Thymus (tissue), 11 donors: Measurements from ENCODE around the gene LYAR. TPM values are rescaled to one million over a fixed set of nuclear protein-coding genes. Genes with fewer than 3 reads are reported as not detected.
A peak's percentile ranks its signal among the peaks of the same experiment; 100 is the strongest.
"Not testable (repeated sequence)": the region's sequence is repeated elsewhere in the genome, so short reads cannot be mapped to it uniquely, and the experiment has no call there.

ENCODE experiments used
- DNase-seq, 9 donors: peaks; one replicate each; pipeline ENCODE4 v3.0.0-alpha.2; 2013; ENCODE audit warnings: low spot score in 9 of 9, low read depth in 6 of 9, missing footprints in 1 of 9
- H3K27ac ChIP-seq, 2 donors: one replicate each; pipeline ENCODE4 v1.5.1; 2013; ENCODE audit warnings: control low read depth in 1 of 2, low read depth in 1 of 2, low read length in 1 of 2, mild to moderate bottlenecking in 1 of 2, moderate library complexity in 1 of 2
- H3K27me3 ChIP-seq, 2 donors: one replicate each; pipeline ENCODE4 v1.5.1; 2013; ENCODE audit warnings: low read length in 1 of 2; ENCODE audit not compliant: control insufficient read depth in 2 of 2, insufficient read depth in 1 of 2
- H3K36me3 ChIP-seq, 2 donors: one replicate each; pipeline ENCODE4 v1.5.1; 2013; ENCODE audit warnings: low read length in 1 of 2, mild to moderate bottlenecking in 1 of 2, moderate library complexity in 1 of 2; ENCODE audit not compliant: control insufficient read depth in 2 of 2, insufficient read depth in 2 of 2
- H3K4me1 ChIP-seq, 2 donors: one replicate each; pipeline ENCODE4 v1.5.1; 2013; ENCODE audit warnings: low read length in 2 of 2; ENCODE audit not compliant: control insufficient read depth in 2 of 2, insufficient read depth in 2 of 2
- H3K4me3 ChIP-seq, 2 donors: one replicate each; pipeline ENCODE4 v1.5.1; 2013; ENCODE audit warnings: low read length in 2 of 2, control low read depth in 1 of 2, mild to moderate bottlenecking in 1 of 2
- H3K9me3 ChIP-seq, 2 donors: one replicate each; pipeline ENCODE4 v1.5.1; 2013; ENCODE audit warnings: low read length in 1 of 2, mild to moderate bottlenecking in 1 of 2; ENCODE audit not compliant: control insufficient read depth in 2 of 2, insufficient read depth in 1 of 2
- WGBS: extraction: QIAGEN DNeasy Blood & Tissue Kit; methylation state at CpG from one replicate; pipeline ENCODE4 v1.1.7; 2013; 5-methylcytosine and 5-hydroxymethylcytosine counted together
- polyA plus RNA-seq: library from polyadenylated mRNA; stranded (reverse); fragments of 200-250 nt; gene quantifications from one replicate; pipeline ENCODE4 v1.2.3, GENCODE V29; 2013
- total RNA-seq: library from RNA; stranded (reverse); fragments of 120-200 nt; gene quantifications from one replicate; pipeline ENCODE4 v1.2.4, GENCODE V29; 2013
- donor health status: healthy.

Gene LYAR
- total and polyA plus RNA-seq, 2 donors: 15.3 to 29.5 TPM

DNA sequence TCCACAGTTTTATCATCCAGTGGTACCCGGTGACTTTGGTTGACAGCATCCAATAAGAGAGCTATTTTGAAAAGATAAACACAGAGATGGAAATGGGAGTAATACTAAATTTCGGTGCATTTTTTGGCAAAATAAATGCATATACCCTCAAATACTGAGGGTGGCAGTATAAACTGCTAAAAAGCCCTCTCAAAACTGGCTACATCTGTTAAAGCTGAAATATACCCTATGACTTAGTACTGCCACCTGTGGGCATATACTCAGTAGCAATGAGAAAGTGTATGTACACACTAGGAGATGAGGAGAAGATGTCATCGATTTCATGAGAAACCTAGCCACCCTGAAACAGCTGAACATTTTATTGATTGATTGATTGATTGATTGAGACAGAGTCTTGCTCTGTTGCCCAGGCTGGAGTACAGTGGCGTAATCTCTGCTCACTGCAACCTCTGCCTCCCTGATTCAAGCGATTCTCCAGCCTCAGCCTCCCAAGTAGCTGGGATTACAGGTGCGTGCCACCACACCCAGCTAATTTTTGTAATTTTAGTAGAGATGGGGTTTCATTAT lies 29.7 kb downstream of the LYAR start:
- H3K4me3 ChIP-seq: no peak overlapping the region
- H3K9me3 ChIP-seq: no peaks in the 10 kb centered on the region
- no peak overlapping the region for H3K27ac ChIP-seq
- WGBS: 73% methylated on average over 6 of the region's 6 CpGs
- H3K36me3 ChIP-seq: no peaks in the 10 kb centered on the region
- H3K4me1 ChIP-seq: no peaks in the 10 kb centered on the region
- no peaks in the 10 kb centered on the region for H3K27me3 ChIP-seq
- DNase-seq: peak in 5 of 9 donors; percentile 1 to 67 (median 21)

DNA sequence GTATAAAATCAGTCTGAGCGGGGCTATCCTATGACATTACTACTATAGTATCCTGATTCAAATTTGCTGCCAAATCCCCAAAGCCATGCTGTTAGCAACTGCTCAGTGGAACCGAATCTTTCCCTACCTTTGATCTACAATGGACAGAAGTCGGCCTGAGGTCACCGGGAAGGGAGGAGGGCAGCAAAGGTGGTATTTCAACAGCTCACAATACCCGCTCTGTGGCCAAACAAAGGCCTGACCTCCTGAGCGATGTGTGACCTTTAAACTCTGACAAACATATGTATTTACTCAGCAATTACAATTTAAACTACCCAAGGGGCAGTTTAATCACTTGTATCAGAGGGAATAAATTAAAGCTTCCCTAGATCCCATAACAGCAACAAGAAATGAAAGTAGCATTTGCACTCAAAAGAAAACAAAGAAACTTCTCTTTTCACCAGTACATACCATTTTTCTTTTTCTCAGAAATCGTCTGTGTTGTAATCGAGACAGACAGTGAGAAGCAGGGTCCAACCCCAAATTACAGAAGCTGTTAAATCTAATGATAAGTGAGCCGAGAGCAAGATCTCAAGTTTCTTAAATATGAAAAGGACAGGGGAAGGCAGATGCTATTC lies 30.4 kb downstream of the LYAR start:
- H3K36me3 ChIP-seq: no peaks in the 10 kb centered on the region
- peaks cover 0 to 2% of the 10 kb centered on the region in 2 donors for H3K27me3 ChIP-seq
- H3K27ac ChIP-seq: no peak overlapping the region
- no peaks in the 10 kb centered on the region for H3K9me3 ChIP-seq
- DNase-seq: no peak
- 73% methylated on average over 9 of the region's 9 CpGs for WGBS
- no peaks in the 10 kb centered on the region for H3K4me1 ChIP-seq
- H3K4me3 ChIP-seq: no peak overlapping the region

DNA sequence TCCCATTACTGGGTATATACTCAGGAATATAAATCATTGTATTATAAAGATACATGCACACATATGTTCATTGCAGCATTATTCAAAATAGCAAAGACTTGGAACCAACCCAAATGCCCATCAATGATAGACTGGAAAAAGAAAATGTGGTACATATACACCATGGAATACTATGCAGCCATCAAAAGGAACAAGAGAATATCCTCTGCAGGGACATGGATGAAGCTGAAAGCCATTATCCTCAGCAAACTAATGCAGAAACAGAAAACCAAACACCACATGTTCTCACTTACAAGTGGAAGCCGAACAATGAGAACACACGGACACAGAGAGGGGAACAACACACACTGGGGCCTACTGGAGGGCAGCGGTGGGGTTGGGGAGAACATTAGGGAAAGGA lies 32.2 kb downstream of the LYAR start:
- H3K4me1 ChIP-seq, H3K27me3 ChIP-seq, H3K4me3 ChIP-seq, DNase-seq, H3K9me3 ChIP-seq, H3K36me3 ChIP-seq, H3K27ac ChIP-seq: not testable (repeated sequence)
- 84% methylated on average over 3 of the region's 3 CpGs for WGBS

DNA sequence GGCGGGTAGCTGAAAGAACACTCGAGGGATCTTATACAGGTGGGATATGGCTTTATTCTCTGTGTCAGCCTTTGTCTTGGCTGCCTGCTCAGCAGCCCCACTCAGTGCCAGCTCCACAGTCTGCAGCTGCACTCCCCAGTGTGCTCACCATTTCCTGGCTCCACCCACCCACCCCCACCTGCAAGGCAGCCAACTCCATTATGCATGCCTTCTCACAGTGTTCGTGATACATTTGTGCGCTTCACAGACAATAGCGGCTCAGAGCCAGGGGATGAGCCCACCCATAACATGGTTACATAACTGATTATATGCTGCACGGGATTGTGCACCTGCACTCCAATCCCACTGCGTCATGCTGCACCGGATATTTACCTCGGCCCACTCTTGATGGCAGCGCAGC lies 33.2 kb downstream of the LYAR start:
- WGBS: 75% methylated on average over 10 of the region's 10 CpGs
- Histone ChIP-seq H3K27ac (no peak overlapping the region), H3K36me3 (no peaks in the 10 kb centered on the region), H3K27me3 (peaks cover 0 to 5% of the 10 kb centered on the region in 2 donors), H3K4me1 (no peaks in the 10 kb centered on the region), H3K4me3 (no peak overlapping the region), H3K9me3 (no peaks in the 10 kb centered on the region)
- DNase-seq: peak in 5 of 9 donors; percentile 4 to 49 (median 33)

DNA sequence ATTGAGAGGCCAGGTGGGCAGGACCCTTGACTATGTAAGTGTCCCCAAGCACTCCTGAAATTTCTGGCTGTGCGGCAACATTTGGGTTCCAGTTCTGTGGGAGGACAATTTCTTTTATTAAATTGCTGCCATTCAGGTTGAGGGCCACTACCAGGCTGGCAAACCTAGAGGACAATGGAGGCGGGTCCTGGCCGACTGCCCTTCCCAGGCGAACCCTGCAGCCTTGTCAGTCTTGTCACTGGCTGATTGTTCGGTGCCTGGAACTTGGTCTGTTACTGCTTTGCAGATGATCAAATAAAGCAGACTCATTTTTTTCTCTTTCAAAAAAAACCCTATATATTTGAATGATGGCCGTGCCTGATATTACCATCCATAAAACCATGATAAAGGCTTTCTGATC lies 35.3 kb downstream of the LYAR start:
- Histone ChIP-seq H3K27ac (no peak overlapping the region), H3K9me3 (no peaks in the 10 kb centered on the region), H3K4me1 (no peaks in the 10 kb centered on the region), H3K4me3 (no peak overlapping the region), H3K36me3 (no peaks in the 10 kb centered on the region), H3K27me3 (peaks cover 4 to 5% of the 10 kb centered on the region in 2 donors)
- no peak for DNase-seq
- WGBS: 93% methylated on average over 6 of the region's 6 CpGs

DNA sequence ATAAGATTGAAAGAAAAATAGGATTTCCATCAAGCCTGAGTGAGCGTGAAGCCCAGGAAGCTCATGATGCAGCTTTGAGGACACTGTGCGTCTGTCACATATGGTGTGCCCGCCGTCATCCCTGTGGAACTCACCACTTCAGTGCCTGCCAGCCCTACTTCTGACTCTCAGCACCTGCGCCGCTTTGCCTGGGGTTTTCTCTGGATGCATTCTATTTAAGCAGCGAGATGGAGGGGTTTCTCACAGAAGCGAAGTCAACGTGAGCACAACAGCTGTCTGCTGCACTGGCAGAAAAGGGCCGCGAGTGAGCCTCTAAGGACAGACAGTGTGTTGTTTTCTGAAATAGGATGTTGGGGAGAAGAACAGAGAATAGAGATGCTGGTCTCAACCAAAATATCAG lies 35.8 kb downstream of the LYAR start:
- whole genome bisulfite sequencing: 89% methylated on average over 11 of the region's 11 CpGs
- H3K27me3 ChIP-seq: peaks cover 4 to 5% of the 10 kb centered on the region in 2 donors
- no peaks in the 10 kb centered on the region for H3K9me3 ChIP-seq
- no peaks in the 10 kb centered on the region for H3K4me1 ChIP-seq
- no peak for DNase-seq
- no peak overlapping the region for H3K4me3 ChIP-seq
- H3K36me3 ChIP-seq: no peaks in the 10 kb centered on the region
- no peak overlapping the region for H3K27ac ChIP-seq

DNA sequence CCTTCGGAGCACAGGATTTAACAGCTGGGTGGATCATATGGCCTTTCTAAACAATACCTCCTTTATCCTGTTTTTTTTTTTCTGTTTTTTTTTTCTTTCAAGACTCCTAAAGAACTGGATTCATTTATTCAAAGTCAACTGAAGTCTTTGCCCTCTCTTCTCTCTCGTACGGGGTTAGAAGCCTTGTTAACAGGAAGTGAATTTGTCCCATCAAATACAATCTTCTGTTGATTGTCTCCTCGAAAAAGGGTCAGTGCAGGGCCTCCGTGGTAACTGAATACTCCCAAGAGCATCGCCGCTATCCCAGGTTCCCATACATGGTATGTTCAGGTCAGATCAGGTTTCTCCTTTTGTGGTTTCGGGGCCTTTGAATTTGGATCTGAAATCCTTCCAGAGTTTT lies 40.1 kb downstream of the LYAR start:
- Histone ChIP-seq H3K36me3 (peaks cover 4 to 5% of the 10 kb centered on the region in 2 donors), H3K27ac (no peak overlapping the region), H3K27me3 (peaks cover 4 to 5% of the 10 kb centered on the region in 2 donors), H3K4me1 (peaks cover 13% of the 10 kb centered on the region in 2 donors), H3K9me3 (no peaks in the 10 kb centered on the region), H3K4me3 (no peak overlapping the region)
- 93% methylated on average over 8 of the region's 8 CpGs for WGBS
- DNase-seq: no peak

DNA sequence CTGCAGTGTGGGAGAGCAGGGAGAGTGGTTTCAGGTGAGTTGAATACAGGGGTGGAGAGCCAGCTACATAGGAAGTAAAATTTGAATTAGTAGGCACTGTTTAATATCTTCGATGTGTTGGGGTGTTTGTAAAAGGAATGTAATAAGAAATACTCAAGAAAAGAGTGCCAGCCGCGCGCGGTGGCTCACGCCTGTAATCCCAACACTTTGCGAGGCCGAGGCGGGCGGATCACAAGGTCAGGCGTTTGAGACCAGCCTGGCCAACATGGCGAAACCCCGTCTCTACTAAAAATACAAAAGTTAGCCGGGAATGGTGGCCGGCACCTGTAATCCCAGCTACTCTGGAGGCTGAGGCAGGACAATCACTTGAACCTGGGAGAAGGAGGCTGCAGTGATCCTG lies 40.6 kb downstream of the LYAR start:
- Histone ChIP-seq H3K36me3 (peaks cover 10% of the 10 kb centered on the region in 2 donors), H3K4me1 (peaks cover 13% of the 10 kb centered on the region in 2 donors)
- not testable (repeated sequence) for DNase-seq, H3K27ac ChIP-seq, H3K4me3 ChIP-seq, H3K27me3 ChIP-seq, H3K9me3 ChIP-seq
- 99% methylated on average over 15 of the region's 15 CpGs for WGBS

DNA sequence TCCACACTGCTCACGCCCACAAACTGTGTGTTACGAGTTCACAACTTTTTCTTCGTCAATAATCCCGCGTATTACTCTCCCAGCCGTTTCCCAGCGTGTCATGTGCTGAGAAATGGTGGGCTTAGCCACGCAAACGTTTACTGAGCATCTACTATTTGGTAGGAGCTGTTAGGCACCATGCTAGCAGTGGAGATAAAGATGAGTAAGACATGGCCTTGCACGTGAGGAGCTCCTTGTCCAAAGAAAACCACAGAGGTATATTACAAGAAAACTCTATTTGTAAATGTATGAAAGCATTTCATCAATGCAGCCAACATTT lies 41.1 kb downstream of the LYAR start:
- peak overlapping the region in 1 of 2 donors; percentile 94 for H3K27ac ChIP-seq
- H3K27me3 ChIP-seq: peaks cover 0 to 4% of the 10 kb centered on the region in 2 donors

More for the DNA sequence above, 41.1 kb downstream of the LYAR start:
- peak in 2 of 9 donors; percentile 3 to 8 for DNase-seq
- 48% methylated on average over 10 of the region's 10 CpGs for WGBS
- Histone ChIP-seq H3K9me3 (no peaks in the 10 kb centered on the region), H3K4me1 (peaks cover 13% of the 10 kb centered on the region in 2 donors), H3K36me3 (peaks cover 14 to 15% of the 10 kb centered on the region in 2 donors), H3K4me3 (peak overlapping the region; percentile 78 to 99)
